NAMALWA (cell line): ENCODE measurements around the gene ARPC4.

ENCODE experiments used
- DNase-seq: peaks from one replicate; pipeline ENCODE4 v3.0.0-alpha.2; 2015; ENCODE audit warnings: low spot score

Gene ARPC4

DNA sequence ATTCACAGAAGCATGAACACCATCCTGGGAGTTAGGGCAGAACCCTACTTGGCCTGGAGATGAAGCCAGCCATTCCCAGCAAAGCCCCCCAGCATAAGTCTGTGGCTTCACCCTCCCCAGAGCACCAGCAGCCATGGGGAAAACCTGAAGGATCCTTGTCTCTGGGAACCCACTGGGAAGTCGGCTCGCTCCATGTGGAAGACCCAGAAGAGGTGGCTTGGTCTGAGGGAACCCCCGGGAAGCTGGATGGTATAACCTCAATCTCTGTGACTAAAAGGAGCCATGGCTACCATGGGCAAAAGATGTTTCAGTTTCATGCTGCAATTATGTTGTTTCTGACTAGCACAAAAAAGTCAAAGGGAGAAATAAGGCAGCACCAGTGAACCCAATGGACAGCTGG is 62.7 kb downstream of the ARPC4 start:
- DNase-seq, result no peak
